Calu3 (cell line): ENCODE data around the gene LRBA. TPM values are rescaled to one million over a fixed set of nuclear protein-coding genes. Genes with fewer than 3 reads are reported as not detected.

Source experiments
- BruUV-seq: library from RNA; stranded (reverse); fragments of 400-500 nt; replicated peaks from 2 replicates; lab custom pipeline; 2021; lab: Mats Ljungman, UMichigan
- CTCF ChIA-PET: fragments of 300-600 bp; sonication (Branson Sonifier 250); formaldehyde crosslinking; loops from one replicate; lab custom pipeline; 2022; ENCODE audit warnings: antibody characterized with exemption; lab: Charles Lee
- DNase-seq: peaks from one replicate; pipeline ENCODE4 v3.0.0; 2022
- H3K27ac Mint-ChIP-seq: one replicate; pipeline ENCODE4 v1.8.0; 2022; ENCODE audit warnings: mixed read lengths; ENCODE audit not compliant: unreplicated experiment
- H3K27me3 Mint-ChIP-seq: one replicate; pipeline ENCODE4 v1.8.0; 2022; ENCODE audit warnings: mixed read lengths; ENCODE audit not compliant: unreplicated experiment
- H3K36me3 Mint-ChIP-seq: one replicate; pipeline ENCODE4 v1.8.0; 2022; ENCODE audit warnings: mild to moderate bottlenecking, moderate library complexity, mixed read lengths; ENCODE audit not compliant: insufficient read depth, unreplicated experiment
- H3K4me1 Mint-ChIP-seq: one replicate; pipeline ENCODE4 v1.8.0; 2022; ENCODE audit warnings: mild to moderate bottlenecking, low read depth, mixed read lengths; ENCODE audit not compliant: unreplicated experiment
- H3K4me3 Mint-ChIP-seq: one replicate; pipeline ENCODE4 v1.8.0; 2022; ENCODE audit warnings: mild to moderate bottlenecking, low read depth, moderate library complexity, mixed read lengths; ENCODE audit not compliant: unreplicated experiment
- H3K9me3 Mint-ChIP-seq: one replicate; pipeline ENCODE4 v1.8.0; 2022; ENCODE audit warnings: low read depth, mixed read lengths; ENCODE audit not compliant: unreplicated experiment
- intact Hi-C: fragments of 100-400 bp; cut with micrococcal nuclease; formaldehyde crosslinking; loops from one replicate; pipeline ENCODE4 v1.10.0; 2022; ENCODE audit not compliant: unreplicated experiment
- total RNA-seq: library from RNA; stranded (reverse); gene quantifications from 2 replicates; pipeline ENCODE4 v1.2.3, GENCODE V29; 2022
- TF ChIP-seq, protein P1 (sequence below): fragments of 200-600 bp; IDR thresholded peaks from one replicate; pipeline ENCODE4 v1.8.0; 2022; ENCODE audit warnings: antibody characterized with exemption; ENCODE audit not compliant: unreplicated experiment

LRBA gene
- total RNA-seq, 1 experiment from 2014 or later: 49.0 TPM

DNA sequence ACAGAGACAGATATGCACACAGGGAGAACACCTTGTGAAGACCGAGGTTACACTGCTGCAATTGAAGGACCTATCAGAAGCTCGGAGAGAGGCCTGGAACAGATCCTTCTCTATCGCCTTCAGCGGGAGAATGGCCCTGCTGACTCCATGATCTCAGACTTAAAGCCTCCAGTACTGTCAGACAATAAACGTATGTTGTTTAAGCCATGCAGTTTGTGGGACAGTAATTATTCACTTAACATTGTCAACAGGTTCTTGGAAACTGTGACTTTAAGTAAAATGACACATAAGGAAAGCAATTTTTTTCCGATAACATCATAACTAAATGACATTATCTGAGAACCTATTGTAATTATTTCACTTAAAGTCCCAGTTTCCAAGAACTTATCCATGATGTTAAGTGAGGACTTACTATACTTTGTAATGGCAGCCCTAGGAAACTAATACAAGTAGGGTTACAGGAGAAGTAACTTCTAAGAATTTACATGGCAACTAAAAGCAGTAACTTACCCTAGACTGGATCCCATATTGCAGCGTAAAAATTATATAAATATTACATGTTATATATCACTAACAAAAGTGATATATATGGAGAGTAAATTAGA is 613.9 kb downstream of the LRBA start:
- CTCF ChIA-PET: no interaction called here
- no peaks in the 10 kb centered on the region for H3K27me3 Mint-ChIP-seq
- H3K36me3 Mint-ChIP-seq: no peaks in the 10 kb centered on the region

DNA sequence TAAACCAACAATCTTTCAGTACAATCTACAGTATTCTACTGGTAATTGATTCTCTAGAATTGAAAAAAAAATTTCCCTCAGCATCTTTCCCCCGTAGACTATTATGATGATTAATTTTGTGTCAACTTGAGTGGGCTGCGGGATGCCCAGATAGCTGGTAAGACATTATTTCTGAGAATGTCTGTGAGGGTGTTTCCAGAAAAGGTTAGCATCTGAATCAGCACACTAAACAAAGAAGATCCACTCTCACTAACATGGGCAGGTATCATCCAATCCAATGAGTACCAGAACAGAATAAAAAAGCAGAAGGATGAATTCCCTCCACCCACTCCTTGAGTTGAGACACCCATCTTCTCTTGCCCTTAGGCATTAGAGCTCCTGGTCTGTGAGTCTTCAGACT is 619.2 kb downstream of the LRBA start:
- Mint-ChIP-seq H3K27ac (no peak overlapping the region), H3K27me3 (no peaks in the 10 kb centered on the region)
- intact Hi-C loops: no loop called here

More for the DNA sequence above, 613.9 kb downstream of the LRBA start:
- DNase-seq: no peak
- BruUV-seq: no TSS peak
- Mint-ChIP-seq H3K9me3 (peaks cover 2% of the 10 kb centered on the region), H3K4me1 (no peaks in the 10 kb centered on the region), H3K4me3 (no peak overlapping the region), H3K27ac (no peak overlapping the region)
- intact Hi-C loops: no loop called here
- TF ChIP-seq, protein P1, sequence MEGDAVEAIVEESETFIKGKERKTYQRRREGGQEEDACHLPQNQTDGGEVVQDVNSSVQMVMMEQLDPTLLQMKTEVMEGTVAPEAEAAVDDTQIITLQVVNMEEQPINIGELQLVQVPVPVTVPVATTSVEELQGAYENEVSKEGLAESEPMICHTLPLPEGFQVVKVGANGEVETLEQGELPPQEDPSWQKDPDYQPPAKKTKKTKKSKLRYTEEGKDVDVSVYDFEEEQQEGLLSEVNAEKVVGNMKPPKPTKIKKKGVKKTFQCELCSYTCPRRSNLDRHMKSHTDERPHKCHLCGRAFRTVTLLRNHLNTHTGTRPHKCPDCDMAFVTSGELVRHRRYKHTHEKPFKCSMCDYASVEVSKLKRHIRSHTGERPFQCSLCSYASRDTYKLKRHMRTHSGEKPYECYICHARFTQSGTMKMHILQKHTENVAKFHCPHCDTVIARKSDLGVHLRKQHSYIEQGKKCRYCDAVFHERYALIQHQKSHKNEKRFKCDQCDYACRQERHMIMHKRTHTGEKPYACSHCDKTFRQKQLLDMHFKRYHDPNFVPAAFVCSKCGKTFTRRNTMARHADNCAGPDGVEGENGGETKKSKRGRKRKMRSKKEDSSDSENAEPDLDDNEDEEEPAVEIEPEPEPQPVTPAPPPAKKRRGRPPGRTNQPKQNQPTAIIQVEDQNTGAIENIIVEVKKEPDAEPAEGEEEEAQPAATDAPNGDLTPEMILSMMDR: no peak

GRCh38 chr4:150394046-150394445 is 621.0 kb downstream of the LRBA start:
- no peak for DNase-seq
- BruUV-seq: no TSS peak
- TF ChIP-seq, protein P1: no peak
- no peaks in the 10 kb centered on the region for H3K4me1 Mint-ChIP-seq
- intact Hi-C loops: no loop called here
- H3K4me3 Mint-ChIP-seq: no peak overlapping the region
- no peak overlapping the region for H3K27ac Mint-ChIP-seq
- no peaks in the 10 kb centered on the region for H3K27me3 Mint-ChIP-seq
- CTCF ChIA-PET: interaction anchor here (0.5 kb wide), 1 partner anchor 9 kb away, joined by 3 read pairs; no protein-coding TSS in a partner anchor
- H3K36me3 Mint-ChIP-seq: peaks cover 5% of the 10 kb centered on the region
- H3K9me3 Mint-ChIP-seq: peaks cover 2% of the 10 kb centered on the region

More for the DNA sequence above, 619.2 kb downstream of the LRBA start:
- CTCF ChIA-PET: no interaction called here
- H3K36me3 Mint-ChIP-seq: peaks cover 5% of the 10 kb centered on the region
- no peak overlapping the region for H3K4me3 Mint-ChIP-seq
- no TSS peak for BruUV-seq
- DNase-seq: no peak
- peaks cover 2% of the 10 kb centered on the region for H3K9me3 Mint-ChIP-seq
- H3K4me1 Mint-ChIP-seq: no peaks in the 10 kb centered on the region
- TF ChIP-seq, protein P1: no peak

DNA sequence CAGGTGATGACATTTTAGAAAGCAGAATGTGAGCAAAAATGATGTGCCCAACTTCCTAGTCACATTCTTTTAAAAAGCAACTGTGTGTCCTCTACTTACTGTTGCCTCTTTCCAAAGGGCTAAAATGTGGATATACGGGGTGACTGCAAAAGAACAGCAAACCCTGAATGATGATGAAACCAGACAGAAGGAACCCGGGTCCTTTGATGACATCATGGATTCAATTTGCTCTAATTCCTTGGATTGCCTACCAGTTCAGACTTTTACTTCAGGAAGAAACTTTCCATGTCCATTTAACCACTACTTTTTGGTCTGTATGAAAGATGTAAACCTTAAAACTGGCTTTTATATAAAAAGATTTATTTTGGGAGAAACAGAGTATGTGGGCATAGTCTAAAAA is 624.0 kb downstream of the LRBA start:
- intact Hi-C loops: no loop called here
- H3K27me3 Mint-ChIP-seq: no peaks in the 10 kb centered on the region
- CTCF ChIA-PET: no interaction called here
- H3K36me3 Mint-ChIP-seq: peaks cover 5% of the 10 kb centered on the region
- no peak overlapping the region for H3K27ac Mint-ChIP-seq
- no peaks in the 10 kb centered on the region for H3K4me1 Mint-ChIP-seq
- H3K4me3 Mint-ChIP-seq: no peak overlapping the region
- TF ChIP-seq, protein P1: no peak
- H3K9me3 Mint-ChIP-seq: no peaks in the 10 kb centered on the region
- DNase-seq: no peak
- no TSS peak for BruUV-seq
